UCSD-AML1 (cell line): ENCODE measurements around the gene FAM13A.
"Not testable (repeated sequence)": the region's sequence is repeated elsewhere in the genome, so short reads cannot be mapped to it uniquely, and the experiment has no call there.

Experiments
- DNase-seq: peaks from one replicate; lab custom pipeline; 2025; ENCODE audit not compliant: unreplicated experiment; lab: John Stamatoyannopoulos, UW

The FAM13A gene

GRCh38 chr4:88908521-88908920 is 148.5 kb downstream of the FAM13A start:
- DNase-seq: no peak

GRCh38 chr4:88908003-88908402 is 149.0 kb downstream of the FAM13A start:
- DNase-seq: no peak

GRCh38 chr4:88907478-88907877 is 149.5 kb downstream of the FAM13A start:
- no peak for DNase-seq

GRCh38 chr4:88904240-88904639 is 152.7 kb downstream of the FAM13A start:
- not testable (repeated sequence) for DNase-seq

- DNase-seq: no peak
Observed at GRCh38 chr4:88900432-88900831, 156.6 kb downstream of the FAM13A start.

- no peak for DNase-seq
Observed at GRCh38 chr4:88897752-88898151, 159.2 kb downstream of the FAM13A start.

GRCh38 chr4:88897180-88897579 is 159.8 kb downstream of the FAM13A start:
- DNase-seq: no peak

GRCh38 chr4:88893961-88894360 is 163.0 kb downstream of the FAM13A start:
- no peak for DNase-seq

GRCh38 chr4:88892646-88893045 is 164.3 kb downstream of the FAM13A start:
- no peak for DNase-seq

GRCh38 chr4:88891636-88892035 is 165.3 kb downstream of the FAM13A start:
- no peak for DNase-seq

- not testable (repeated sequence) for DNase-seq
Observed at GRCh38 chr4:88887409-88887808, 169.6 kb downstream of the FAM13A start.

GRCh38 chr4:88881227-88881569 is 175.8 kb downstream of the FAM13A start:
- DNase-seq: no peak

GRCh38 chr4:88880501-88881226 is 176.3 kb downstream of the FAM13A start:
- no peak for DNase-seq

- DNase-seq: peak; percentile 21
Observed at GRCh38 chr4:88879991-88880390, 177.0 kb downstream of the FAM13A start.

- no peak for DNase-seq
Observed at GRCh38 chr4:88878642-88879041, 178.3 kb downstream of the FAM13A start.

GRCh38 chr4:88870428-88870827 is 186.6 kb downstream of the FAM13A start:
- no peak for DNase-seq

- no peak for DNase-seq
Observed at GRCh38 chr4:88868510-88868909, 188.5 kb downstream of the FAM13A start.

GRCh38 chr4:88866862-88867550 is 190.0 kb downstream of the FAM13A start:
- no peak for DNase-seq

GRCh38 chr4:88865466-88865865 is 191.5 kb downstream of the FAM13A start:
- DNase-seq: no peak

- DNase-seq: no peak
Observed at GRCh38 chr4:88865046-88865445, 191.9 kb downstream of the FAM13A start.

GRCh38 chr4:88860586-88860985 is 196.4 kb downstream of the FAM13A start:
- no peak for DNase-seq

- DNase-seq: peak; percentile 19
Observed at GRCh38 chr4:88859191-88859812, 197.7 kb downstream of the FAM13A start.
